WERI-Rb-1 (cell line): ENCODE results near the gene MAML3.

Experiments
- DNase-seq: peaks from one replicate; pipeline ENCODE4 v3.0.0-alpha.2; 2020
- H3K27ac ChIP-seq: fragments of 250-450 bp; sonication (Bioruptor Pico); 2 replicates; pipeline ENCODE4 v1.5.1; 2020; ENCODE audit warnings: mild to moderate bottlenecking, moderate library complexity
- H3K27me3 ChIP-seq: fragments of 250-450 bp; sonication (Bioruptor Pico); 2 replicates; pipeline ENCODE4 v1.5.1; 2021; ENCODE audit warnings: mild to moderate bottlenecking, low read depth, moderate library complexity; ENCODE audit not compliant: insufficient read depth, severe bottlenecking
- H3K36me3 ChIP-seq: fragments of 250-450 bp; sonication (Bioruptor Pico); 2 replicates; pipeline ENCODE4 v1.5.1; 2020; ENCODE audit warnings: mild to moderate bottlenecking, moderate library complexity
- H3K4me3 ChIP-seq: 2 replicates; pipeline ENCODE4 v1.5.1; 2011; ENCODE audit warnings: low read depth, mild to moderate bottlenecking, control low read depth, low read length
- H3K9me3 ChIP-seq: fragments of 250-450 bp; sonication (Bioruptor Pico); 2 replicates; pipeline ENCODE4 v1.5.1; 2021; ENCODE audit warnings: mild to moderate bottlenecking, moderate library complexity; ENCODE audit not compliant: severe bottlenecking
- CTCF ChIP-seq: IDR thresholded peaks from 2 replicates; pipeline ENCODE4 v1.5.1; 2011; ENCODE audit warnings: low read depth, mild to moderate bottlenecking, control low read depth, inconsistent platforms, low read length

MAML3 gene

GRCh38 chr4:139900964-139901376 is 253.0 kb downstream of the MAML3 start:
- no peak overlapping the region for H3K27ac ChIP-seq
- H3K4me3 ChIP-seq = no peak overlapping the region
- H3K9me3 ChIP-seq = no peaks in the 10 kb centered on the region
- no peak for DNase-seq
- H3K36me3 ChIP-seq = no peaks in the 10 kb centered on the region
- no peak for TF ChIP-seq CTCF
- H3K27me3 ChIP-seq = no peaks in the 10 kb centered on the region

- H3K9me3 ChIP-seq = no peaks in the 10 kb centered on the region
- no peaks in the 10 kb centered on the region for H3K36me3 ChIP-seq
- no peak for TF ChIP-seq CTCF
- no peak overlapping the region for H3K4me3 ChIP-seq
- DNase-seq = no peak
- no peaks in the 10 kb centered on the region for H3K27me3 ChIP-seq
- no peak overlapping the region for H3K27ac ChIP-seq
Measured at GRCh38 chr4:139899346-139899745, 254.6 kb downstream of the MAML3 start.

GRCh38 chr4:139898293-139898692 is 255.7 kb downstream of the MAML3 start:
- no peak for TF ChIP-seq CTCF
- no peak overlapping the region for H3K4me3 ChIP-seq
- H3K36me3 ChIP-seq = no peaks in the 10 kb centered on the region
- DNase-seq = no peak
- H3K27me3 ChIP-seq = no peaks in the 10 kb centered on the region
- H3K27ac ChIP-seq = no peak overlapping the region
- no peaks in the 10 kb centered on the region for H3K9me3 ChIP-seq

GRCh38 chr4:139896091-139896604 is 257.8 kb downstream of the MAML3 start:
- H3K9me3 ChIP-seq = no peaks in the 10 kb centered on the region
- no peak for TF ChIP-seq CTCF
- no peak for DNase-seq
- no peak overlapping the region for H3K27ac ChIP-seq
- H3K36me3 ChIP-seq = no peaks in the 10 kb centered on the region
- no peak overlapping the region for H3K4me3 ChIP-seq
- no peaks in the 10 kb centered on the region for H3K27me3 ChIP-seq

GRCh38 chr4:139893801-139894200 is 260.2 kb downstream of the MAML3 start:
- H3K9me3 ChIP-seq = no peaks in the 10 kb centered on the region
- H3K36me3 ChIP-seq = no peaks in the 10 kb centered on the region

More at GRCh38 chr4:139893801-139894200, 260.2 kb downstream of the MAML3 start:
- Histone ChIP-seq H3K4me3 (no peak overlapping the region), H3K27me3 (no peaks in the 10 kb centered on the region), H3K27ac (no peak overlapping the region)
- DNase-seq = no peak
- no peak for TF ChIP-seq CTCF
